Skeletal muscle satellite cell (primary cell): ENCODE results near the gene USPL1.

Source experiments
- H3K27me3 ChIP-seq: 2 replicates; pipeline ENCODE4 v1.7.0; 2013; ENCODE audit warnings: low read length; ENCODE audit not compliant: control insufficient read depth, insufficient read depth
- H3K36me3 ChIP-seq: 2 replicates; pipeline ENCODE4 v1.7.0; 2013; ENCODE audit warnings: mild to moderate bottlenecking, control low read depth, low read length; ENCODE audit not compliant: insufficient read depth
- H3K4me1 ChIP-seq: 2 replicates; pipeline ENCODE4 v1.7.0; 2013; ENCODE audit warnings: low read length; ENCODE audit not compliant: control insufficient read depth, insufficient read depth
- H3K4me2 ChIP-seq: 2 replicates; pipeline ENCODE4 v1.7.0; 2013; ENCODE audit warnings: mild to moderate bottlenecking, low read length
- H3K4me3 ChIP-seq: 2 replicates; pipeline ENCODE4 v1.7.0; 2013; ENCODE audit warnings: low read length
- H3K9ac ChIP-seq: 2 replicates; pipeline ENCODE4 v1.7.0; 2013; ENCODE audit warnings: mild to moderate bottlenecking, low read depth, low read length, moderate library complexity
- H3K9me3 ChIP-seq: replicated peaks from 2 replicates; pipeline ENCODE4 v1.7.0; 2013; ENCODE audit warnings: mild to moderate bottlenecking, control low read depth, low read length

Gene USPL1

DNA sequence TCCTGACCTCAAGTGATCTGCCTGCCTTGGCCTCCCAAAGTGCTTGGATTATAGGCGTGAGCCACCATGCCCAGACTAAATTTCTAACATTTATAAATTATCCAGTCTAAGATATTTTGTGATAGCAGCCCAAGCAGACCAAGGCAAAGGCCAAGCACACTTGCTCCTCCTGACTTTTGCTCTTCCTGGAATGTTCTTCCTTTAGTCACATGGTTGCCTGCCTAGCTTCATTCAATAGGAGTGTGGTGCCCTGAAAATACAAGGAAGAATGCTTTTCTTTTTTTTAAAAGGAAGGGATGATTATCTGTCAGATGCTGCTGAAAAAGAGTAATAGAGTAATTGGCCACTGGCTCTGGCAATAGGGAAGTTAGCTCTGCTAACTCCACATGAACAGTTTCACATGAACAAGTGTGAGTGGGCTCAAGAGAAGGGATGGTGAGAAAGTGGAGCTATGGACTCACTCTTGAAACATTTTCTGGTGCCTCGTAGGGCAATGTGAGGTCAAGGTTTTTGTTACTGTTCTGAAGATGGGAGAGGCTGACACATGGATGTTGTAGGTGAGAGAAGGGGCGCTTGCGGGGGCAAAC lies 47.1 kb downstream of the USPL1 start:
- no peaks in the 10 kb centered on the region for H3K36me3 ChIP-seq
- H3K4me1 ChIP-seq: no peaks in the 10 kb centered on the region
- no peaks in the 10 kb centered on the region for H3K9me3 ChIP-seq
- H3K9ac ChIP-seq: no peak overlapping the region
- H3K4me2 ChIP-seq: no peak overlapping the region
- no peak overlapping the region for H3K4me3 ChIP-seq
- H3K27me3 ChIP-seq: no peaks in the 10 kb centered on the region

DNA sequence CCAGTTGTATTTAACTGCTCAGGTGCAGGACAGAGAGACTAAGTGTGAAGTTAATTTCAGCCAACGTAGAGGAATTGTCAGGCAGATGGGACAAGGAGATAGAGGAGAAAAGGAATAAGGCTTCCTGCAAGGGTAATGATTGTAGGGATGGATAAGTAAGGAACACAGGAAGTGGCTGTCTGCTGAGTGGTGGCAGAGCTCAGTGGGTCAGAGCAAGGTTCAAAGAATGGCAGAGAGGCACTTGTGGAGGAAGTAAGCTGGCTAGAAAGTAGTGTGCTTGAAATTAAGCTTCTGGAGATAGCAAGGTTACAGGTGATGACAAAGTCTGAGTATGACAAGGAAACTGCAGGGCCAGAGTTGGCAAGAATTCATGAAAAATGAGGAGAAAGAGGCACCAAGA lies 47.9 kb downstream of the USPL1 start:
- no peak overlapping the region for H3K9ac ChIP-seq
- H3K9me3 ChIP-seq: no peaks in the 10 kb centered on the region
- H3K4me2 ChIP-seq: no peak overlapping the region
- H3K36me3 ChIP-seq: no peaks in the 10 kb centered on the region
- no peak overlapping the region for H3K4me3 ChIP-seq
- H3K4me1 ChIP-seq: no peaks in the 10 kb centered on the region
- no peaks in the 10 kb centered on the region for H3K27me3 ChIP-seq

DNA sequence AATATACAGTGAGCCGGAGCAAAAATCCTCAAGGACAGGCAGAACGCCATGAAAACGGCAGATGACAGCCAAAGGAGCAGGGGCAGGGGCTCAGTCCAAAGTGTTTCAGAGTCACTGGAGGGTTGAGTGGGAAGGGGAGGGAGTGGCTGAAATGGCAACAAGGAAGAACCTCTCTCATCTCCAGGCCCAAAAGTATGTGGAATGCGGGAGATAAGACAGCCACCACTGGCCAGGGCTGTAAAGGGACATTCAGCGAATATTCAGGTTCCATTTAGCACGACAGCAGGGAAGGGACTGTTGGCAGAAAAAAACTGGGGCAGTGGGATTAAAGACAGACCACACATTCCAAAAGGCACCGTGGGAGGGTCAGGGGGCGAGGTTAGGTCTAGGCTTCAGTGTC lies 48.4 kb downstream of the USPL1 start:
- Histone ChIP-seq H3K9ac (no peak overlapping the region), H3K27me3 (no peaks in the 10 kb centered on the region), H3K9me3 (no peaks in the 10 kb centered on the region), H3K4me1 (no peaks in the 10 kb centered on the region), H3K36me3 (no peaks in the 10 kb centered on the region), H3K4me2 (no peak overlapping the region), H3K4me3 (no peak overlapping the region)

DNA sequence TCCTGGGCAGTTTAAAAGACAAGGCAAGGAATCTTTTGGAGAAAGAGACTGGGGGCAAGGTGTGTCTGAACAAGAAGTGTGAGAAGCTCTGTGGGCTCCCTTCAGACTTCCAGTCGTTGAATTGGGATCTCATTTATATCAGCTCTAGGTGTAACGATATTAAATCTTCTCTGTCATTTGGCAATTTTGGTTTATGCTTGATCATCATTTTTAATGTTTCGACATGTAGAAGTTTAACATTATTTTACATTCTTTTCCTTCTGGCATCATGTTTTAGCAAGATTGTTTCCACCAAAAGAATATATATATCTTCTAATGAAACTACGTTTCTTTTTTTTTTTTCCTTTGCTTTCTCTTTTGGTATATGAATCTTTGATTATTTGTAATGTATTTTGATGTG lies 49.3 kb downstream of the USPL1 start:
- no peaks in the 10 kb centered on the region for H3K36me3 ChIP-seq
- H3K4me3 ChIP-seq: no peak overlapping the region
- H3K27me3 ChIP-seq: no peaks in the 10 kb centered on the region
- H3K4me2 ChIP-seq: no peak overlapping the region
- no peaks in the 10 kb centered on the region for H3K9me3 ChIP-seq
- H3K9ac ChIP-seq: no peak overlapping the region
- no peaks in the 10 kb centered on the region for H3K4me1 ChIP-seq

DNA sequence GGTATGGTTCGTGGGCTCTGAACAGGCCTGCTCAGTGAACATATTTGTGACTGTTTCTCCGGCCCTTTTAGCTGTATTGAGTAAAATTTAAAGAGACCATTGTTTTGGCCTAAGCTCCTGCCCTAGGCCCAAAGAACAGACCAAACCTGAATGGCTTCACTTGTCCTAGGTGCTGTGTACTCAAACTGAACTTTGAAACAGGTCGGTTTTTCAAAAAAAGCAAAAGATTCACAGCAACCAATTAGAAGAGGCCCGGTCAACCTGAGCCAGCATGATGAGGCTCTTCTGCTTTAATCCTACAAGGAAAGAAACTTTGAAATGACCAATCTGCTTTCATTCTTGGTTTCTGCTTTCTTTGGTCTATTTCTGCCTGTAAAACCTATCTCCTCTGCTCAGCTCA lies 50.6 kb downstream of the USPL1 start:
- no peak overlapping the region for H3K9ac ChIP-seq
- H3K4me3 ChIP-seq: no peak overlapping the region
- no peak overlapping the region for H3K4me2 ChIP-seq
- H3K36me3 ChIP-seq: no peaks in the 10 kb centered on the region
- H3K4me1 ChIP-seq: peaks cover under 1% of the 10 kb centered on the region
- no peaks in the 10 kb centered on the region for H3K27me3 ChIP-seq
- no peaks in the 10 kb centered on the region for H3K9me3 ChIP-seq

DNA sequence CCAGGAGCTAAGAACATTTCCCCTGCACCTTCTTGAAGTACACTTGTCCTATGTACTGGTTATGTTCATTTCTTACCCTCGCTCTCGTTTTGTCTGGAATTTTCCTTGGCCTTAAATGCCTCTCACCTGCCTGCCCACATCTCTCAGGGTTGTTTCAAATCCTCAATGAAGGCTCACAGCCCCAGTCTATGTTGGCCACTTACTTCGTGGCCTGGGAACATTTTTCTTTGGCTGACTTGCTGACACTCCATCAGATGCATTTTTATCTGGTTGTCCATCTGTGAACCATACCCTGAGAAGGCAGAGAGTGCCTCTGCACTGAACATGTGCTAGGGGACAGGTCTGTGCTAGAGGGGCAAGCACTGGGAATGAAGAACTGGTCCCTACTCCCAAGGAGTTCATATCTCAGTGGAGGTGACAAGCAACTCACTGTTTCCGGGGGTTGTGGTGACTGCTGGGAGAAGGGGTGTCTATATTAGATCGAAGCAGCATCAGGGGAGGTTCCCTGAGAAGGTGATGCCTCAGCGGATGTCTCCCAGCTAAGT lies 53.6 kb downstream of the USPL1 start:
- no peaks in the 10 kb centered on the region for H3K27me3 ChIP-seq
- H3K4me2 ChIP-seq: no peak overlapping the region
- H3K9me3 ChIP-seq: no peaks in the 10 kb centered on the region
- H3K4me1 ChIP-seq: peaks cover 10% of the 10 kb centered on the region
- no peaks in the 10 kb centered on the region for H3K36me3 ChIP-seq
- H3K4me3 ChIP-seq: no peak overlapping the region
- H3K9ac ChIP-seq: no peak overlapping the region

DNA sequence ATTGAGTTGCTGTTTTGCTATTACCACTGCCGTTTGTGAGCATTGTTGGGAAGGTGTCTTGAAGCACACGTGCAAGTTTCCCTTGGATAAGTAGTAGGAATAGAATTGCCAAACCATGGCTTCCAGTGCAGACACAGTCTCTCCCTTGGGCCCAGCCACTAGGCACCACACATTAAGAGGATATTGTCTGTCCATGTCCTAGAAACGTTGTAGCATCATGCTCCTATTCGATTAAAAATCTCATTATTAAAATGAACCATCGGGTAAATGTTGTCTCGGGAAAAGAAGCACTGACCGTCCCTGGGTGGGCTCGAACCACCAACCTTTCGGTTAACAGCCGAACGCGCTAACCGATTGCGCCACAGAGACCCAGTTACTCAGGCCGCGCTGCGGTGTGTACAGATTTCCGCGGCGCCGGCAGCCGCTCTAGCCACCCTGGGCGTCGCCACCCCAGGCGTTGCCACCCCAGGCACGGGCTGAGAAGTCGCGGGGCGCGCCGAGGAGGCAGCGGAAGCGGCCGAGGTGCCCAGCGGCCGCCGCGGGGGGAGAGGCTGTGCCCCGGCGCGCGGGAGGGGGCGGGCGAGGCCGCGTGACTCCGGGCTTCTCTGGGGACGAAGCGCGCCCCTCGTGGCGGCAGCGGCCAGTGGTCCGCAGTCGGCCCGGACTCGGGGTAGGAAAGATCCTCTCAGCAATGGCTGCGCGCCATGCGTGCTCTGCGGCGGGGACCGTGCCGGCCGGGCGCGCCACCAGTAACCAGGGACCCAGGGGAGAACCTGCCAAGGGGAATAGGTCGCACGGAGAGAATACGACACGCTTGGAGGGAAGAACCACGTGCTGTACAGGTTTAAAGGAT lies 56.2 kb downstream of the USPL1 start:
- peak overlapping the region; percentile 82 for H3K4me2 ChIP-seq
- peaks cover 10% of the 10 kb centered on the region for H3K4me1 ChIP-seq
- H3K9me3 ChIP-seq: no peaks in the 10 kb centered on the region
- no peaks in the 10 kb centered on the region for H3K27me3 ChIP-seq
- H3K4me3 ChIP-seq: peak overlapping the region; percentile 71
- H3K36me3 ChIP-seq: no peaks in the 10 kb centered on the region
- peak overlapping the region; percentile 80 for H3K9ac ChIP-seq

DNA sequence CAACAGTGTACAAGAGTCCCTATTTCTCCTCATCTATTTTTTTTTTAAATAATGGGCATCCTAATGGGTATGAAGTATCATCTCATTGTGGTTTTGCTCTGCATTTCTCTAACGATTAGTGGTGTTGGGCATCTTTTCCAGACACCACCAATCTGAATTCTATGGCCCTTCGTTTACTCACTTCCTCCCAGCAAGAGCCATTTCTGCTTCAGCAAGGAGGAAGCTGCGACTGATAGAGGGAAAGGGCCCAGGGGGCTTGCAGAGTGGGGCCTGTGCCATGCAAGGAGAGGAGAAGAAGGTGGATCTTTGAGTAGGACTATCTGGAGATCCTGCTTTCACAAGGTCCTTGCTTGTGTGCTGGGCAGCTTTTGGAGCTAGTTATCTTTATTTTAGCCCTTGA lies 58.0 kb downstream of the USPL1 start:
- H3K4me2 ChIP-seq: no peak overlapping the region

DNA sequence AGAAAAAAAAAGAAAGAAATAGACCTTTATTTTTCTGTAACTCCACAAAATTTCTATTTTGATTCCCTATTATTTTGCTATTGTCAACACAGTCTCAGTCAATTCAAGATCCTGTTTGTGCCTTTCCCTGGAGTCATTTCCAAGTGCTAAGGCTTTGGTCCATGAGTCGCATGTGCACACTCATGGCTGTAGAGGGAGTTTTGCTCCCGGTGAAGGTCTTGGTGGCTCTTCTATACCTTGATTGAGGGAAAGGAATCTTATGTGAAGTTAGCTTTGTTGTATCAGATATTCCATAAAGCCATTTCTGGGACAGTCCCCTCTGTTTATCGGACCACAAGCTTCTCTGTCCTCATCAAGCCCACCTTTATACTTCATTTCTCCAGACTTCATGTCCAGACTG lies 59.0 kb downstream of the USPL1 start:
- Histone ChIP-seq H3K4me1 (peaks cover 13% of the 10 kb centered on the region), H3K9me3 (no peaks in the 10 kb centered on the region), H3K9ac (no peak overlapping the region), H3K4me2 (no peak overlapping the region), H3K27me3 (no peaks in the 10 kb centered on the region), H3K4me3 (no peak overlapping the region), H3K36me3 (no peaks in the 10 kb centered on the region)

More for the DNA sequence above, 58.0 kb downstream of the USPL1 start:
- Histone ChIP-seq H3K9ac (no peak overlapping the region), H3K27me3 (no peaks in the 10 kb centered on the region), H3K4me1 (peaks cover 10% of the 10 kb centered on the region), H3K9me3 (no peaks in the 10 kb centered on the region), H3K4me3 (no peak overlapping the region), H3K36me3 (no peaks in the 10 kb centered on the region)

DNA sequence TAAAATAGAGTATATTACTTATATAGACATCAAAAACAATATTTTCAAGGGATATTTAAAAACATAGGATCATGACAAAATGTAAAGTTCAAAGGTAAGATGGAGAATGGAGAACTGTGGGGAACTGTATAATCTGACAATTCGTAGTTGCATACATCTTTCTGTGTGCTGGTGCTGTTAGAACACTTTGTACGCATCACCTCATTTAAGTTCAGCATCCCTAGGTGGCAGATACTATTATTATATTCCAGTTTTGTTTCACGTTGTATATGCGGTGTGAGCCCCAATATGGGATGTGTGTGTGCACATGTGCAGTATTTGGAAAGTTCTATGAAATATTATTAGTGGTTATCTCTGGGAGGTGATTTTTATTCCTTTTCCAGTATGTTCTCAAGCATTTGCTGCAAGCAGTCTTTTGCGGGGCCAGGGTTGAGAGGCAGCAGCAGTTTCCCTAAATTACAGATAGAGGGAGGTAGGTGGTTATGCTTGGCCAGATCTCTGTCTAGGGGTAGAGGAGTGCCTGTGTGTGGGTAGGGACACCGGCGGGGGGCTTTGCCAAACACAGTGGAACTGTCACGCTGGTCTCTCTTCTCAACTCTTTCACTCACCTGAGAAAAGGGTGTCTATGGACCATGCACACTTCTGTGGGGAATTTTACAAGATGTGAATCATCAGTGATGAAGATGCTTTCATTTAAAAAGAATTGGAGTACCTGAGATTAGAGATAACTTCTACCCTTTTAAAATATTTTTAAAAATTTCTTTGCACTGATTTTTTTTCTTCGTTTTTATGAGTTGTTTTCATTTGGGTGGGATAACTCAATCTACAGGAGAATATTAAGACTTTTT lies 62.0 kb downstream of the USPL1 start:
- H3K9me3 ChIP-seq: no peaks in the 10 kb centered on the region
- H3K9ac ChIP-seq: no peak overlapping the region
- H3K4me3 ChIP-seq: no peak overlapping the region
- H3K4me2 ChIP-seq: no peak overlapping the region
- peaks cover 11% of the 10 kb centered on the region for H3K4me1 ChIP-seq
- no peaks in the 10 kb centered on the region for H3K36me3 ChIP-seq
- no peaks in the 10 kb centered on the region for H3K27me3 ChIP-seq

DNA sequence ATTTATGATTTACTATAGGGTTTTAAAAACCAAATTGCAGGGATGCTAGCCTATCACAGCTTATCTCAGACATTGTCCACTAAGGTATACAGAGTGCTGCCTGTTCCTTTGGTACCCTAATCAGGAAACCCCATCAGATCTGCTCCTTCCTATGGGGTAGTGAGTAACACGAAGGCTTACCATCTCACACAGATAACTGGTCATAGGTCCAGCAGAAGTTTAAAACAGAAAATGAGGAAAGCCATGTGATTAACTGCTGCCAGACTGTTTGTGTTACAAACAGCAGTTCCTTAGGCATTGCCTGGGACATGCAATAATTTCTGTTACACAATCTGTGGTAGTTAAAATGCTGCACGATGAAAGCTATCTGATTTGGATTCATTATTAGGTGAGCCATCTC lies 64.1 kb downstream of the USPL1 start:
- peaks cover 10% of the 10 kb centered on the region for H3K4me1 ChIP-seq
- no peaks in the 10 kb centered on the region for H3K27me3 ChIP-seq
- no peaks in the 10 kb centered on the region for H3K36me3 ChIP-seq
- H3K4me2 ChIP-seq: no peak overlapping the region
- no peak overlapping the region for H3K9ac ChIP-seq
- no peak overlapping the region for H3K4me3 ChIP-seq
- H3K9me3 ChIP-seq: no peaks in the 10 kb centered on the region
